ENCODE measurements around the gene KTN1.

Gene KTN1

DNA sequence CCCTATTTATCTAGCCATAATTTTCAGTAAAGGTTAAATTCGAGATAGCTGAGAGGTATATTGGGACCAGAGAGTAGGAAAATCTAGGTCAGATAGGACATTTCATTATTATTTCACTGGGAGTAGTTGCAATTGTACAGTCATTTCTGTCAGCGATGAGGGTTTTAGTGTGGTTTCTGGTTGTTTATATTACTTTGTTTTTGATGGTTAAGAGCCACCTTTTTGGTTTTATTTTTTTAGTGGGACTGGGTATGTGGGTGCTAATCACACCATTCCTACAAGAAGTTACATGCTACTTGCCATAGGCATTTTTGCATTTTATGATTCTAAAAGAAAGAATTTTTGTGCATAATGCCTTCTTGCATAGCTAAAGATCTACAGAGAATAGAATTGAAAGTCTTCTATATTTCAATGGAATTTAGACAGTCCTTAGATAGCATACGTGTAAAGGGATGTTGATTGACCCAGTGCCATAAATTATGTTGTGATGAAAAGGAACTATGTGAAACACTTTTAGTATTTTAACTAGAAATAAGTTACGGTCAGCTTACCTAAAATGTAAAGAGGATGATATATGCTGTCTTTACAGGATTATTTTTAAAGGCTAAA lies 85.2 kb downstream of the KTN1 start:
- DNase-seq (ENCODE audit: low read depth in 2 of 2, low spot score in 1 of 2) = no peak

DNA sequence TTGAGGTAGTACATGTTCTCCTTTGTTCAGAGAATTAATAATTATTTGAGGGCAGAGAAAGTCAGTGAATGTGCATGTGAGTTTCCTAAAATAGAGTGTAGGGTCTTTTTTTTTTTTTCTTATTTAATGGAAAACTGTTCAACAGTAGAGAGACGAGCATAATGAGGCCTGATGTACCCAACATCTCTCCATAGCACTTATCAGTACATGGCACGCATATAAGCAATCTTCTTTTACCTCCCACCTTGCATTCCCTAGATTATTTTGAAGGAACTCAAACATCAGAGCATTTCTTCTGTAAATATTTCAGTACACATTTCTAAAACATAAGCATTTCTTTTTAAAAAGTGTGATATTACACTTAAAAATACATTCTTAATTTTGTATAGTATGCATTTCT lies 87.8 kb downstream of the KTN1 start:
- DNase-seq (ENCODE audit: low read depth in 2 of 2, low spot score in 1 of 2) = no peak

DNA sequence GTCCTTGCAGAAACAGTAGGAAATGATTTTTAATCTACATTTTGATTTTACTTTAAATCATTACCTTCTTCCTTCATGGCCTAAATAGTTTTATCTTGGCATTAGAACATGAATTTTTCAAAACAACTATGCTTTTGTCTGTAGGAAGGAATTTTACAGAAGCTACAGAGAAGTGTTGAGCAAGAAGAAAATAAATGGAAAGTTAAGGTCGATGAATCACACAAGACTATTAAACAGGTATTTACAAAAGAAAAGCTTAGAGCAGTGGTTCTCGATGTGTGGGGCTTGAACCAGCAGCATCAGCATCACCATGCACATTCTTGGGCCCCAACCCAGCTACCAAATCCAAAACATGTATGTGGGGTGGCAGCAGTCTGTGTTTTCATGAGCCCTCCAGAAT lies 91.6 kb downstream of the KTN1 start:
- DNase-seq (ENCODE audit: low read depth in 2 of 2, low spot score in 1 of 2) = no peak

DNA sequence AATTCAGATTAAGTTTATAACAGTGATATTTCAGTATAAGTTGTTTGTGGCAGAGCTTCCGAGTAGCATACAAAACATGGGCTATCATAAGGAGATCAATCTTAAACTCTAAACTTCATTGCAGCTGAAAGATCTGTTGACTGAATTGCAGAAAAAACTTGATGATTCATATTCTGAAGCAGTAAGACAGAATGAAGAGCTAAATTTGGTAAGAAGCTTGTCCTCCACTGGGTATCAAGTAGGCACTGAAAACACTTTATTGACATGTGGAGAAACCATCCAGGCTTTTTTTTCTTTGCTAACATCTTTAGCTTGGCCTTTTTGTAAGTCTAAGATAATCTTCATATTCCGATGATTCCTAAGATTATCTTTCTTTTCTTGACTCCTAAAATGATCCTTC lies 93.0 kb downstream of the KTN1 start:
- no peak for DNase-seq (ENCODE audit: low read depth in 2 of 2, low spot score in 1 of 2)

DNA sequence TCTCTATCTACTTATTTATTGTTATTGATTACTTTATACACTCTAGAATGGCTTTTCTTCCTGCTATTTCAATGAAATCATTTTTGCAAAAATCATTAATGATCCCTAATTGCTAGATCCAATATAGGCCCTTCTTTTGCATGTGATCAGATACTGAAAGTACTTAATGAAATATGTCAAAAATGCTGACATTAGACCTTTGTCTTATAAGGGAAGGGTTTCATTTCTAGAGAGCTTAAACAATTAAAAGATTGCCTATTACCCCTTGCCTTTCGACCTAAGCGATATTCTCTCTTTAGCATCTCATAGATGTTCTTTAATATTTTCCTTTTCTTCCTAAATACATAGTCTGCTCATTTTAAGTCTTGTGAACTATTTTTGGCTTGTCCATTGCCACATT lies 101.1 kb downstream of the KTN1 start:
- no peak for DNase-seq (ENCODE audit: low read depth in 2 of 2, low spot score in 1 of 2)

DNA sequence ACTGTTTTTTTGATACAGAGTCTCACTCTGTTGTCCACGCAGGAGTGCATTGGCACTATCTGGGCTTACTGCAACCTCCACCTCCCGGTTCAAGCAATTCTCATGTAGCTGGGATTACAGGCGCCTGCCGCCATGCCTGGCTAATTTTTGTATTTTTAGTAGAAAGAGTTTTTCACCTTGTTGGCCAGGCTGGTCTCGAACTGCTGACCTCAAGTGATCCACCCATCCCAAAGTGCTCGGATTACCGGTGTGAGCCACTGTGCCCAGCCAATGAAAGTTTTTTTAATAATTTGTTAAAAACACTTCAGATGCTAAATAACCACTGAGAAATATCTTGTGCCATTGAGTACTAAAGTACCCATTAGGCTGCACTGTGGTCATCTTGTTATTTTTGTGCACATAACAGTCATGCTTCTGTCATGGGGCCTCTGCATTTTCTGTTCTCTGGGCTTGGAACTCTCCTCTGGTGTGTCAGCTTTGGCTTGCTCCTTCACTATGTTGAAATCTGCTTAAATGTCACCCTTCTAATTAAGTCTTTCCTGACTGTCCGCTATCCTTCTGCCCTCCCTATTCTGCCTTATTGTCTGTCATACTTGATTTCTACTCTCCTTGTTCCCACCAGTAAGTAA lies 105.1 kb downstream of the KTN1 start:
- DNase-seq (ENCODE audit: low read depth in 2 of 2, low spot score in 1 of 2) = no peak

DNA sequence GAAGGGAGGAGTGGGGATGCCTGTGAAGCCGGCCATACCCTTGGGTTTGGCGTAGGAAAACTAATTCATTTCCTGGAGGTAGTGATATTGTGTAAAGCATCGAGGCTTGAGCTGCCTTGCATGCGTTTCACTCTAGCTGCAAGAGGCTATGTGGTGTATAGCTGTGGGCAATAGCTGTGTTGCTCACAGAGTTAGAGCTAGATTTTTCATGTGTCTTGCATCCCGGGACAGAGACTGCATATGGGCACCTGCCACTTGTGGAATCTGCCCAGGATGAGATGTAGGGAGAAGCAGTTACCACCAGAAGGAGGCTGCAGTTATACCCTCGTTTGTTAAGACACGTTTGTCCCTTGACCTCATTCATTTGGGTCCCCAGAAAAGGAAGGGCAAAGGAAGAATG lies 106.7 kb downstream of the KTN1 start:
- no peak for DNase-seq (ENCODE audit: low read depth in 2 of 2, low spot score in 1 of 2)

DNA sequence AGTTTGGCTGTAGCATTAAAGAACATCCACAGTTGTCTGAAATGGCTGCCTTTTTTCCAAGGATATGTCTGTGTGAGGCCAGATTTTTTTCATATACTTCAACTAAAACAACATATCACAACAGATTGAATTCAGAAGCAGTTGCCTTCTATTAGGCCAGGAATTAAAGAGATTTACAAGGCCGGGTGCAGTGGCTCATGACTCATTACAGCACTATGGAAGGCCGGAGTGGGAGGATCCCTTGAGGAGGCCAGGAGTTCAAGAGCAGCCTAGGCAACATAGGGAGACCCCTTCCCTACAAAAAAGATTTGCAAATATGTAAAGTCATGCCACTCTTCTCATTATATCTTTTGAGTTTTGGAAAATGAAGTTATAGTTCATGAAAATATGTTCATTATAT lies 108.6 kb downstream of the KTN1 start:
- DNase-seq (ENCODE audit: low read depth in 2 of 2, low spot score in 1 of 2) = no peak

DNA sequence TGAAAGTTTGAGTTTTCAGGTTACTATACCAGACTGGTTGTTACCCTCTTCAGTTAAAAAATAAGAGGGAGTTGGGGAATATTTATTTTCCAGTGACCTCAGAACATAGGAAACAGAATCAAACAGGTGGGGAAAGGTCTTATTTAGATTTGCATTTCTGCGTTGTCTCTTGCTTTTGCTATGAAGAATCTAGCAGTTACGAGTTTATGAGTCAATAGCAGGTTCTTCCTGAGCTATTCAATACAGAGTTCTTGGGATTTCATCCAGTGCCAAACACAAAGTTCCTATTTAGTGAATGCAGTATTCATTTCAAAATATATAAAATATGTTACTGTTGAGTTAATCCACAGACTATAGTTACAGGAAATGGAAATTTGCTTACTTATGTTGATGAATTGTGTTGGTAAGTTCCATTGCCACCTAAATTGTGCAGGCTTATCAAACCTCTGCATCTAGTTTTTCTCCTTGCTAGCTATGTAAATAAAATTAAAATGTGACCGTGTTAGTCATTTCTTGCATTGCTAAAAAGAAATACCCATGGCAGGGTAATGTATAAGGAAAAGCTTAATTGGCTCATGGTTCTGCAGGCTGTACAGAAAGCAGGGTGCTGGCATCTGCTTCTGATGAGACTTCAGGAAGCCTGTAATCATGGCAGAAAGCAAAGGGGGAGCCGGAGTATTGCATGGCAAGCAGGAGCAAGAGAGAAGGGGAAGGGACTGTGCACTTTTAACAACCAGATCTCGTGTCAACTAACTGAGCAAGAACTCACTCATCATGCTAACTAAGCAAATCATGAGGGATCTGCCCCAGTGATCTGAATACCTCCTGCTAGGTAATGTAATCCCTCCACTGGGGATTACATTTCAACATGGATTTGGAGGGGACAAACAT lies 110.2 kb downstream of the KTN1 start:
- no peak for DNase-seq (ENCODE audit: low read depth in 2 of 2, low spot score in 1 of 2)

DNA sequence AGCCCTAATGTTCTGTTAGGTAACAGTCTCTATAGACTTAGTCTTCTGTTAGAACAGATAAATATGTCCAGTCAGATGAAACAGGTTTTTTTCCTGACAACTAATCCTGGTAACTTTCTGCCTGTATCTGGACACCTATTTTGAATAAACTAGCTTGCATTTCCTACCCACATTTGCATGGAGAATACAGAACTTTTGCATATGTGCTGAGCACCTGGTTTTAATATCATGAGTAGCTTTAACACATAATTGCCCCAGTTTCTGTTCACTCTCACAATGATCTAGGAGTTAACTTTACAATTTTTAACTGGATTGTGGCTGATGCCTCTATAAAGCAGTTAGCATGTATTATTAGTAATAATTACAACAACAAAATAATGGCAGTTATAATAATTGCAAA lies 111.7 kb downstream of the KTN1 start:
- no peak for DNase-seq (ENCODE audit: low read depth in 2 of 2, low spot score in 1 of 2)

DNA sequence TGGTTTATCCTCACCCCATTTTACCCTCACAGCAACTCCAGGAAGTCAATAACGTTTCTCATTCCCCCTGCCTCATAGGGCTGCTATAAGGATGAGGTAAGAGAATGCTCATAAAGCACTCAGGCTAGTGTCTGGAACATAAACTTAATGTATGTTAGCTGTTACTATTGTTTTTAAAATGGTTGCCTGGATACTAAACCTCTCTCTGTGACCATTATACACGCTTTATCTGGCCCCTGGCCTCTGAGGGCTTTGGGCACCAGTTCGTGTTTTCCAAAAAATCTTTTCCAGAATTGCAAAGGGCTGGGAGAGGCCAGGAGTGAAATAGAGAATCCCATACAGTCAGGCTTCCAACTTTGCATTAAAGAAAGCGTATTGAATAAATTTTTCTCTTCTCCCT lies 113.9 kb downstream of the KTN1 start:
- no peak for DNase-seq (ENCODE audit: low read depth in 2 of 2, low spot score in 1 of 2)

DNA sequence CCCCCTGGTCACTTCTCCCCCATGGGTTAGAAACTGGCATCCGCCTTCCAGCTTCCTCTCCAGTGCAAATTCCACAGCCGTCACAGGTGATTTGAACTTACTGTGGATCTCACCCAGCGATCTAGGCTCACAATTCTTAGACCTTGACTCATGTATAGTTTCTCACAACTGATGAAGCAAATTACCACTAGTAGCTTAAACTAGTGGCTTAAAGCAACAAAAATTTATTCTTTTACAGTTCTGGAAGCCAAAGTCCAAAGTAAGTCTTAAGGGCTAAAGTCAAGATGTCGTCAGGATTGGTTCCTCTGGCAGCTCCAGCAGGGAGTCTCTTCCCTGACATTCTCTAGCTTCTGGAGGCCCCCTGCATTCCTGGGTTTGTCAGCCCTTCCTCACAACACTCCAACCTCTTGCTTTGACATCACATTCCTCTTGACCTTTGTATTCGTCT lies 117.4 kb downstream of the KTN1 start:
- no peak for DNase-seq (ENCODE audit: low read depth in 2 of 2, low spot score in 1 of 2)

DNA sequence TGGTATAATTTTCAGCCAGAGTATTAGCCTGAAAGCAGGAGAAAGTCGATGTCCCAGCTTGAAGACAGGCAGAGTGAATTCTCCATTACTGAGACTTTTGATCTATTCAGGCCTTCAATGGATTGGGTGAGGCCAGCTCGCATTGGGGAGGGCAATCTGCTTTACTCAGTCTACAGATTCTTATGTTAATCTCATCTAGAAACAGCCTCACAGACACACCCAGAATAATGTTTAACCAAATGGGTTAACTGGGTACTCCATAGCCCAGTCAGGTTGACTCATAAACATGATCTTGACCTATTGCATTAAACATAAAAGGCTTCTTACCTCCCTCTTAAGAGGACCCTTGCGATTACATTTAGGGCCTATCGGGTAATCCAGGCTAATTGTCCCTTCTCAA lies 118.0 kb downstream of the KTN1 start:
- no peak for DNase-seq (ENCODE audit: low read depth in 2 of 2, low spot score in 1 of 2)

DNA sequence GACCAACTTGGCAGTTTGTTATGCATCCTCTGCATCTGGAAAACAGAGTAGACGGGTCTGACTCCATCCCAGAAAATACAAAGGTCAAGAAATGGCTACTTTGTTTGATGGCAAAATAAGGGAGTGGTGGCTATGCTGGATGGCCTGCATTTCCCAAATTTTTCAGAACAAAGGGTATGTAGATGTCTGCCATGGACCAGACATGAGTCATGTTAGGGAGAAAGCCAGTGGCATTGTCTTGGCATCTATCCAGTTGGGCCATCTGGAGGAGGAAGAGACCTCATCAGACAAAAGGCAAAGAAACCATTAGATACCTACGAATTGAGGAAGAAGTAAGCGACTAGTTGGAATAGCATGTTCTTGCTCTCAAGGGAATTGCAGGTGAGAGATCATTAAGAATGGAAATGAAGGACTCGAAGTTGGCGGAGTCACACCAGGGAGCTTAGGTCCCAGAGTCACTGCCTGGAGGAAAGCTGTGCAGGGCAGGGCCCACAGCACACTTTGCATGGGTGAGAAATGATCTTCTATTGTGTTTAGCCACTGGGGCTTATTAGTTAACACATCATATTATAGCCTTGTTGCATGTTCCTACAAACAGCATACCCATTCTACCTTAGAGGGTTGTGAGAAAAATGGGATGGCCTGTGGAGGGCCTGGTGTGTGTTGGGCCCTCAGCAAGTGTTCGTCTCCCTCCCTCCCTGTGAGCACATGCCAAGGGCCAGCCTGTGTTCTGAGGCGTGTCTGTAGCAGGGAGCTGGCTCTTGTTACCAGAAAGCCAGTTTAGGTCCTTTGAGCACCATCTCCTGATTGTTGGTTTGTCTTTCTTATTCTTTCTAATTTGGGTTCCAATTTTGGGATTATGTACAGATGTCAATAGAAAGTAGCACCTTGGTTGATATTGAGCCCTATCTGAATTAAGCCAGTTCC lies 119.4 kb downstream of the KTN1 start:
- DNase-seq (ENCODE audit: low read depth in 2 of 2, low spot score in 1 of 2) = no peak

DNA sequence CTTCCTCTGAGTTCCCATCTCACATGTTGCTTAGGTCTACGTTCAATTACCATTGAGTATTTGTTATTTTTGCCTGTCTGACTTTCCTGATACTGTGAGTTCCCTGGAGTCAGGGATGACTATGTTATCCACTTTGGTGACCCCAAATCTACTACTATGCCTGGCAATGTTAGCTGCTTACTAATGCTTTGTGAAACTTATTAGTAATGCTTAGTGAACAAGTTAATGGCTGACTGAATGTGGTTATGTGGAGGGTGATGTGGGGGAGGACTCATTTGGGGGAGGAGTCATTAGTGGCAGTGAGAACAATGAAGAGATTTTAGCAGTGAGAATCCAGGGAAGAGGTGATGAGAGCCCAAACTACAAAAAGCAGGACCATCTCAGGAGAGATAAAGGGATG lies 121.6 kb downstream of the KTN1 start:
- DNase-seq (ENCODE audit: low read depth in 2 of 2, low spot score in 1 of 2) = no peak

DNA sequence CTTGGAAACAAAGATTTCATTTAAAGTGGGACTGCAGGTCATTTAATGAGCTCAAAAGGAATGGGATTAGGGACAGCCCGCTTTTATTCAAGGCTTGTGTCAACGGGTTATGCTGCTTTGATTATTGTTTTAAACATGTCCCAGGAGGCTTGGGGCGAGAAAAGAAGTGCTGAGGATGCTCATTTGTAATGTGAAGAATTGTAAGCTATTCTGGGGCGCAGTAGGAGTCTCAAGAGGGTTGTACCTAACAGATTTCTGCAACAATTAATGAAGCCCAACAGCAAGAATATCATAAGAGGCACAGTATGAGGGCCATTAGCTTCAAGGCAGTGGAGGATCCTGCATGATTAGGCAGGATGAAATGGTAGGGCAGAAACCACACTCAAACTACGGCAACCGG lies 122.5 kb downstream of the KTN1 start:
- DNase-seq (ENCODE audit: low read depth in 2 of 2, low spot score in 1 of 2) = no peak

DNA sequence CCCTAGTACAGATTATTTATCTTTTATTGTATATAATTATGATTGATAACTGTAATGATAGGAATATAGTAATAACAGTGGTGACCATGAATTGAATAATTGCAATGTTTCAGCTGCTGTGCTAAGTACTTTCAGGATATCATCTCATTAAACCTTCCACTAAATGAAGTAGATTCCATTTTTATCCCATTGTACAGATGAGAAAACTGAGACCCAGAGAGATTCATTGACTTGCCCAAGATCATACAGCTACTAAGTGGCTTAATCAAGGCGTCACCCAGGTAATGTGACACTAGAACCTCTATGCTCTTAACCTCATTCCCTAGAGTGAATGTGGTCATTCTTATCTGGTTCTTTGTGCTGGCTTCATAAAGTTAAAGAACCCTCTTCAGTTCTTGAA lies 124.6 kb downstream of the KTN1 start:
- no peak for DNase-seq (ENCODE audit: low read depth in 2 of 2, low spot score in 1 of 2)

DNA sequence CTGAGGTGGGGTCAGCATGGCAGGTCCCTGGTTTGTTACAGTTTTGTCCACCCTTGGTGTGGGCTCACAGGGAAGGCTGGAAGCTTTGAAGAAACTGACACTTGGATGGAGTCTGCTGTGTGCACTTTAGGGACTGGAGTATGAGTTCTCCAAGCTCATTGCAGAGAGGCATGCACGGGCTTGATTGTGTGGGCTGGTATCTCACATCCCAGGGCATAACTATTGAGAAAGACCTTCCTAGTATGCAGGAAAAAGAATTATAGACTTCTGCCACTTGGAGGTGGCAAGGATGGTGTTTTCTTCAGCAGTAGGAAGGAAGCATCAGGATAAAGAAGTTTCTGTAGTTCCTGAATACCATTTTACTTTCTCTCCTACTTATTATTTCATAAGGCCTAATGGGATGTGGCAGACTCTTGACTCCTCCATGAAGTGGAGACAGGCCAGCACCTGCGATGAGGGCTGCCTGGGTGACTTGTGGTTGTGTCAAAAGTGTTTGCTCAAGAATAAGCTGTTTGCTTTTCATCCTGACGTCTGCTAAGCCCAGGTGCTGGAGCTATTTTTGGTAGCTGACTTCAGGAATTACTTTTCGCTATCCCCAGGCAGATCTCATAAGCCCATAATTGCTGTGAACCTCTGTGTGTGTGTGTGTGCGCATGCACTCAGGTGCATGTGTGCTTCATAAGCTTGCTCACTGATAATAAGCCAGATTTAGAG lies 125.8 kb downstream of the KTN1 start:
- DNase-seq (ENCODE audit: low read depth in 2 of 2, low spot score in 1 of 2) = no peak

DNA sequence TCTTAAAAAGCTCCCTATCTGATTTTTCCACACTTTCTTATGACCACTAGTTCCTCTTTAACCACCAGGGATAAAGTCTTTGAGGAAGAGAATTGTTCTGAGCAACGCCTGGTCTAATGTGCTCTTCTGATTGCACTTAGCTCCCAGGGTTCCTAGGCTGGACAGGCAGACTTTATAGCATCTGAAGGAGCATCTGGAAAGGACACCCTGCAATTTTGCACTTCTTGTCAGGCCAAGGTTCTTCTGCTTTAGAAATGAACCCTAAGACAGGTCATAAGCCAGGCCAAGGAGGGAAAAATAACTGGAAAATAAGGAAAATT lies 126.3 kb downstream of the KTN1 start:
- DNase-seq (ENCODE audit: low read depth in 2 of 2, low spot score in 1 of 2) = no peak

DNA sequence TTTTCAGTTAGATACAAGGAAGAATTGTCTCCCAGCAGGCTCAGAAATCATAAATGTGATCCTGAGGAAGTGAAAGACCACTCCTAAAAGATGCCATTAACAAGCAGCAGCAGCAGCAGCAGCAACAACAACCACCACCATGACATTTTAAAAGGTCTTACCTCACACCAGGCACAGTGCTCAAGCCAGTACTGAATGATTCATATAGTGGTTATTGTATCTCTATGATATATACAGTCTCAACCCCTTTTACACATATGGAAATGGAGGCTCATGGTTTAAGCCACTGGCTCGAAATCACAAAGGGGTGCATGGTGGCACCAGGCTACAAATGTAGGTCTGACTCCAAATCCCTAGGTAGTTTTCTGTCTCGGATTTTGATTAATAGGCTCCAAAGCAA lies 126.9 kb downstream of the KTN1 start:
- DNase-seq (ENCODE audit: low read depth in 2 of 2, low spot score in 1 of 2) = no peak

DNA sequence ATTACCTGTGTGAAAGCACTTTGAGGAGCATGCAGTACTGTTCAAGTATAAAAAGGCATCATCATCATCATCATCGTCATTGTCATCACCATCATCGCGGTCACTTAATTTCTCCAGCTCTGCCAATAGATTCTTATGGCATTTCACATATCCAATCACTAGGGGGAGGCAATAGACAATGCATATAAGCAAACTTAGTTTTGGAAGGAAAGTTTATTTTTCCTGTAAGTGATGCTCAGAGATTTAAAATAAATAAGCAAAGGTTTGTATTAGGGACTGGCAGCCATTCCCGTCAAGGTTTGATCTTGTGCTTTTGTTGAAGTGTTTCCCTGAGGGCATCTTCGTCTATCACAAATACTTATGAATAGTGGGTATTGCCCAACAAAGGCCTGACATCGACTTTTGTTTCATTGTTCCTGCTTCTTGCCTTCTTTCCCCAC lies 127.4 kb downstream of the KTN1 start:
- no peak for DNase-seq (ENCODE audit: low read depth in 2 of 2, low spot score in 1 of 2)
